ENCODE data around the gene MXD1.

- TF ChIP-seq CTCF (IDR thresholded peaks at IDR 0.05; ENCODE audit: low read depth, low read length, poor library complexity, severe bottlenecking) (no peak), EZH2phosphoT487 (IDR thresholded peaks at IDR 0.05; ENCODE audit: borderline replicate concordance, low read length) (no peak)
These were observed 74.7 kb downstream of the MXD1 start for GRCh38 chr2:69989441-69990105.
